Hepatocyte (in vitro differentiated cells): ENCODE measurements around the gene TM4SF5.

ENCODE experiments used
- CTCF ChIP-seq: fragments of 200-600 bp; sonication (generic); IDR thresholded peaks from 2 replicates; pipeline ENCODE4 v1.5.1; 2016; ENCODE audit warnings: antibody characterized with exemption, mild to moderate bottlenecking; ENCODE audit not compliant: poor library complexity
- EZH2phosphoT487 ChIP-seq: fragments of 200-600 bp; sonication (generic); IDR thresholded peaks from one replicate; pipeline ENCODE4 v1.6.1; 2018; ENCODE audit warnings: antibody characterized with exemption, mild to moderate bottlenecking, low read depth, moderate library complexity; ENCODE audit not compliant: unreplicated experiment, severe bottlenecking

GRCh38 chr17:4764595-4764994 is 7.1 kb upstream of the TM4SF5 start:
- no peak for TF ChIP-seq CTCF
- no peak for TF ChIP-seq EZH2phosphoT487
